Panc1 (cell line): ENCODE measurements around the gene TMEM170A. TPM values are rescaled to one million over a fixed set of nuclear protein-coding genes. Genes with fewer than 3 reads are reported as not detected.

ENCODE experiments used
- ATAC-seq: fragments of 200-7000 bp; cut with Tn5 transposase; 2 replicates; pipeline ENCODE4 v1.9.1; 2020; ENCODE audit warnings: mild to moderate bottlenecking, moderate library complexity
- Bru-seq: library from RNA; stranded (reverse); fragments of 400-500 nt; gene quantifications from one replicate; lab custom pipeline; 2021; lab: Mats Ljungman, UMichigan
- BruChase-seq, 2 experiments: library from RNA; stranded (reverse); fragments of 400-500 nt; gene quantifications; one replicate each; lab custom pipeline; 2021; lab: Mats Ljungman, UMichigan
- BruUV-seq: library from RNA; stranded (reverse); fragments of 400-500 nt; replicated peaks from 2 replicates; lab custom pipeline; 2021; lab: Mats Ljungman, UMichigan
- CTCF ChIA-PET: fragments of 300-600 bp; sonication (Branson Sonifier 250); formaldehyde crosslinking; loops from one replicate; lab custom pipeline; 2022; ENCODE audit warnings: antibody characterized with exemption; lab: Charles Lee
- POLR2A ChIA-PET: fragments of 300-600 bp; sonication (Branson Sonifier 250); formaldehyde crosslinking; loops from one replicate; lab custom pipeline; 2022; ENCODE audit warnings: antibody characterized with exemption; lab: Charles Lee
- DNase-seq: peaks from one replicate; pipeline ENCODE4 v3.0.0-alpha.2; 2010; ENCODE audit warnings: low read depth, low spot score
- H3K27ac ChIP-seq: 2 replicates; pipeline ENCODE4 v1.5.1; 2011; ENCODE audit warnings: mild to moderate bottlenecking, low read length, inconsistent platforms
- H3K27me3 ChIP-seq: fragments of 200-500 bp; sonication (Bioruptor generic); 2 replicates; pipeline ENCODE4 v1.6.0; 2014; ENCODE audit warnings: low read length, inconsistent platforms; ENCODE audit not compliant: control insufficient read depth, insufficient read depth
- H3K36me3 ChIP-seq: fragments of 200-500 bp; sonication (Bioruptor generic); 2 replicates; pipeline ENCODE4 v1.5.1; 2014; ENCODE audit warnings: inconsistent platforms, mild to moderate bottlenecking, low read length, moderate library complexity; ENCODE audit not compliant: control insufficient read depth, insufficient read depth
- H3K4me1 ChIP-seq: 2 replicates; pipeline ENCODE4 v1.5.1; 2011; ENCODE audit warnings: inconsistent platforms, mild to moderate bottlenecking, low read length, moderate library complexity; ENCODE audit not compliant: control insufficient read depth, insufficient read depth
- H3K4me3 ChIP-seq, 2 experiments: 2 replicates each; pipeline ENCODE4 v1.5.1; 2011 to 2012; ENCODE audit warnings: low read depth in 2 of 2, low read length in 2 of 2, mild to moderate bottlenecking in 2 of 2, inconsistent platforms in 1 of 2, moderate library complexity in 1 of 2
- H3K9me3 ChIP-seq: fragments of 200-500 bp; sonication (Bioruptor generic); 2 replicates; pipeline ENCODE4 v1.5.1; 2014; ENCODE audit warnings: low read depth, mild to moderate bottlenecking, inconsistent platforms, low read length, moderate library complexity; ENCODE audit not compliant: control insufficient read depth, insufficient read depth
- POLR2AphosphoS5 ChIP-seq: IDR thresholded peaks from 2 replicates; pipeline ENCODE4 v1.6.1; 2012; ENCODE audit warnings: mild to moderate bottlenecking, low read depth, low read length, moderate library complexity
- SIN3A ChIP-seq: IDR thresholded peaks from 2 replicates; pipeline ENCODE4 v1.6.1; 2012; ENCODE audit warnings: low read depth, mild to moderate bottlenecking, low read length, moderate library complexity, borderline replicate concordance; ENCODE audit not compliant: insufficient read depth
- TCF7L2 ChIP-seq: IDR thresholded peaks from 2 replicates; pipeline ENCODE4 v1.6.1; 2011; ENCODE audit warnings: mild to moderate bottlenecking, low read depth, low read length, inconsistent platforms
- in situ Hi-C: cut with HindIII; loops from 2 replicates; pipeline ENCODE4 v1.10.0; 2016; ENCODE audit warnings: low sequenced_read_pairs, low pct_unique_long_range_greater_than_20kb
- intact Hi-C: fragments of 100-400 bp; cut with micrococcal nuclease; formaldehyde crosslinking; loops from one replicate; pipeline ENCODE4 v1.10.0; 2022; ENCODE audit not compliant: unreplicated experiment
- long read RNA-seq: library from polyadenylated mRNA; unstranded; transcript quantifications from one replicate; pipeline ENCODE4 v2.0.0, GENCODE V29; 2021; ENCODE audit not compliant: unreplicated experiment
- polyA plus RNA-seq: library from polyadenylated mRNA; unstranded; fragments of >200 nt; gene quantifications from one replicate; pipeline ENCODE4 v1.2.1, GENCODE V29; 2012; ENCODE audit warnings: missing spikeins; ENCODE audit not compliant: insufficient read length
- total RNA-seq: library from RNA; stranded (reverse); gene quantifications from one replicate; pipeline ENCODE4 v1.2.1, GENCODE V29; 2021; ENCODE audit not compliant: unreplicated experiment
- TF ChIP-seq, protein P1 (sequence below), 2 experiments: IDR thresholded peaks; 2 replicates each; pipeline ENCODE4 v1.6.1; 2011 to 2012; ENCODE audit warnings: low read depth in 2 of 2, control low read depth in 1 of 2, low read length in 1 of 2, mild to moderate bottlenecking in 1 of 2, moderate library complexity in 1 of 2; ENCODE audit not compliant: insufficient read depth in 1 of 2
- TF ChIP-seq, protein P2 (sequence below): fragments of 450-650 bp; IDR thresholded peaks from 2 replicates; pipeline ENCODE4 v1.5.1; 2017; ENCODE audit warnings: mild to moderate bottlenecking

The TMEM170A gene
- total RNA-seq (19.0 TPM), Bru-seq, nascent RNA (percentile 76 among the genes with signal in this experiment), BruChase-seq, experiment 1, labeled RNA remaining after a 2-hour chase (percentile 98 among the genes with signal in this experiment), BruChase-seq, experiment 2, labeled RNA remaining after a 6-hour chase (percentile 89 among the genes with signal in this experiment)
- 6.5 TPM for polyA plus RNA-seq
- long read RNA-seq, full-length matches to known transcripts, result 21 of 33 reads
- long read RNA-seq, partial matches to known transcripts, result 0 of 33 reads
- long read RNA-seq, other reads (novel, unspliced or antisense), result 12 of 33 reads

GRCh38 chr16:75464122-75464918 lies at the start of gene TMEM170A:
TMEM170A (minus strand) TSS chr16:75464689; CDS start chr16:75464600, 89 bp downstream.
- POLR2A ChIA-PET, result no interaction called here
- no TSS peak for BruUV-seq
- no peaks in the 10 kb centered on the region for H3K27me3 ChIP-seq
- DNase-seq (peak; percentile 87), ATAC-seq (peak; percentile 97)
- CTCF ChIA-PET, result no interaction called here
- TF ChIP-seq, protein P1, sequence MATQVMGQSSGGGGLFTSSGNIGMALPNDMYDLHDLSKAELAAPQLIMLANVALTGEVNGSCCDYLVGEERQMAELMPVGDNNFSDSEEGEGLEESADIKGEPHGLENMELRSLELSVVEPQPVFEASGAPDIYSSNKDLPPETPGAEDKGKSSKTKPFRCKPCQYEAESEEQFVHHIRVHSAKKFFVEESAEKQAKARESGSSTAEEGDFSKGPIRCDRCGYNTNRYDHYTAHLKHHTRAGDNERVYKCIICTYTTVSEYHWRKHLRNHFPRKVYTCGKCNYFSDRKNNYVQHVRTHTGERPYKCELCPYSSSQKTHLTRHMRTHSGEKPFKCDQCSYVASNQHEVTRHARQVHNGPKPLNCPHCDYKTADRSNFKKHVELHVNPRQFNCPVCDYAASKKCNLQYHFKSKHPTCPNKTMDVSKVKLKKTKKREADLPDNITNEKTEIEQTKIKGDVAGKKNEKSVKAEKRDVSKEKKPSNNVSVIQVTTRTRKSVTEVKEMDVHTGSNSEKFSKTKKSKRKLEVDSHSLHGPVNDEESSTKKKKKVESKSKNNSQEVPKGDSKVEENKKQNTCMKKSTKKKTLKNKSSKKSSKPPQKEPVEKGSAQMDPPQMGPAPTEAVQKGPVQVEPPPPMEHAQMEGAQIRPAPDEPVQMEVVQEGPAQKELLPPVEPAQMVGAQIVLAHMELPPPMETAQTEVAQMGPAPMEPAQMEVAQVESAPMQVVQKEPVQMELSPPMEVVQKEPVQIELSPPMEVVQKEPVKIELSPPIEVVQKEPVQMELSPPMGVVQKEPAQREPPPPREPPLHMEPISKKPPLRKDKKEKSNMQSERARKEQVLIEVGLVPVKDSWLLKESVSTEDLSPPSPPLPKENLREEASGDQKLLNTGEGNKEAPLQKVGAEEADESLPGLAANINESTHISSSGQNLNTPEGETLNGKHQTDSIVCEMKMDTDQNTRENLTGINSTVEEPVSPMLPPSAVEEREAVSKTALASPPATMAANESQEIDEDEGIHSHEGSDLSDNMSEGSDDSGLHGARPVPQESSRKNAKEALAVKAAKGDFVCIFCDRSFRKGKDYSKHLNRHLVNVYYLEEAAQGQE (IDR thresholded peaks at IDR 0.05; ENCODE audit: insufficient read depth in 1 of 2, low read depth in 2 of 2, low read length in 1 of 2), result 0 out of 4 replicates have a peak, but pooled peaks of 1 of the 2 experiments have one; percentile 19
- TF ChIP-seq TCF7L2 (0 out of 2 replicates have a peak, but pooled peaks have one; percentile 14), POLR2AphosphoS5 (peak; percentile 94), SIN3A (no peak; the same call in 1 of the 2 replicates)
- TF ChIP-seq, protein P2, sequence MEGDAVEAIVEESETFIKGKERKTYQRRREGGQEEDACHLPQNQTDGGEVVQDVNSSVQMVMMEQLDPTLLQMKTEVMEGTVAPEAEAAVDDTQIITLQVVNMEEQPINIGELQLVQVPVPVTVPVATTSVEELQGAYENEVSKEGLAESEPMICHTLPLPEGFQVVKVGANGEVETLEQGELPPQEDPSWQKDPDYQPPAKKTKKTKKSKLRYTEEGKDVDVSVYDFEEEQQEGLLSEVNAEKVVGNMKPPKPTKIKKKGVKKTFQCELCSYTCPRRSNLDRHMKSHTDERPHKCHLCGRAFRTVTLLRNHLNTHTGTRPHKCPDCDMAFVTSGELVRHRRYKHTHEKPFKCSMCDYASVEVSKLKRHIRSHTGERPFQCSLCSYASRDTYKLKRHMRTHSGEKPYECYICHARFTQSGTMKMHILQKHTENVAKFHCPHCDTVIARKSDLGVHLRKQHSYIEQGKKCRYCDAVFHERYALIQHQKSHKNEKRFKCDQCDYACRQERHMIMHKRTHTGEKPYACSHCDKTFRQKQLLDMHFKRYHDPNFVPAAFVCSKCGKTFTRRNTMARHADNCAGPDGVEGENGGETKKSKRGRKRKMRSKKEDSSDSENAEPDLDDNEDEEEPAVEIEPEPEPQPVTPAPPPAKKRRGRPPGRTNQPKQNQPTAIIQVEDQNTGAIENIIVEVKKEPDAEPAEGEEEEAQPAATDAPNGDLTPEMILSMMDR, result peak; percentile 99
- intact Hi-C loops, result no loop called here
- no peaks in the 10 kb centered on the region for H3K9me3 ChIP-seq
- H3K4me3 ChIP-seq, result peak within 1 kb of the TSS; percentile 65 to 68
- no peaks in the 10 kb centered on the region for H3K36me3 ChIP-seq
- in situ Hi-C loops, result no loop called here
- no peaks in the 10 kb centered on the region; the same call in 1 of the 2 replicates for H3K4me1 ChIP-seq
- peak within 1 kb of the TSS; percentile 75 for H3K27ac ChIP-seq

GRCh38 chr16:75506574-75506973 lies 42.1 kb upstream of the TMEM170A start:
- Histone ChIP-seq H3K4me1 (no peaks in the 10 kb centered on the region), H3K36me3 (no peaks in the 10 kb centered on the region), H3K9me3 (no peaks in the 10 kb centered on the region), H3K27me3 (no peaks in the 10 kb centered on the region), H3K4me3 (no peak overlapping the region), H3K27ac (no peak overlapping the region)
- POLR2A ChIA-PET, result no interaction called here
- in situ Hi-C loops, result no loop called here
- TF ChIP-seq TCF7L2, result no peak
- TF ChIP-seq, protein P2, result no peak
- no peak for TF ChIP-seq SIN3A
- TF ChIP-seq, protein P1 (IDR thresholded peaks at IDR 0.05; ENCODE audit: insufficient read depth in 1 of 2, low read depth in 2 of 2, low read length in 1 of 2), result no peak
- no peak for TF ChIP-seq POLR2AphosphoS5
- no peak for ATAC-seq
- CTCF ChIA-PET, result no interaction called here
- DNase-seq, result no peak
- no TSS peak for BruUV-seq
- intact Hi-C loops, result no loop called here
